HEK293 (cell line): ENCODE measurements around the gene FCRL1.

Source experiments
- ZNF175 ChIP-seq: fragments of 450-650 bp; formaldehyde crosslinking; IDR thresholded peaks from 2 replicates; pipeline ENCODE4 v1.5.1; 2016; ENCODE audit warnings: missing biosample characterization, missing genetic modification characterization
- ZNF423 ChIP-seq: fragments of 450-650 bp; formaldehyde crosslinking; IDR thresholded peaks from 2 replicates; pipeline ENCODE4 v1.5.1; 2016; ENCODE audit warnings: missing biosample characterization, missing genetic modification characterization
- TF ChIP-seq, protein P1 (sequence below): fragments of 450-650 bp; formaldehyde crosslinking; IDR thresholded peaks from 2 replicates; pipeline ENCODE4 v1.5.1; 2016; ENCODE audit warnings: missing biosample characterization, missing genetic modification characterization

GRCh38 chr1:157829210-157829609 lies 9.3 kb upstream of the FCRL1 start:
- TF ChIP-seq ZNF423 (tag by site-specific recombination) (no peak), ZNF175 (tag by site-specific recombination) (no peak)
- TF ChIP-seq, protein P1, sequence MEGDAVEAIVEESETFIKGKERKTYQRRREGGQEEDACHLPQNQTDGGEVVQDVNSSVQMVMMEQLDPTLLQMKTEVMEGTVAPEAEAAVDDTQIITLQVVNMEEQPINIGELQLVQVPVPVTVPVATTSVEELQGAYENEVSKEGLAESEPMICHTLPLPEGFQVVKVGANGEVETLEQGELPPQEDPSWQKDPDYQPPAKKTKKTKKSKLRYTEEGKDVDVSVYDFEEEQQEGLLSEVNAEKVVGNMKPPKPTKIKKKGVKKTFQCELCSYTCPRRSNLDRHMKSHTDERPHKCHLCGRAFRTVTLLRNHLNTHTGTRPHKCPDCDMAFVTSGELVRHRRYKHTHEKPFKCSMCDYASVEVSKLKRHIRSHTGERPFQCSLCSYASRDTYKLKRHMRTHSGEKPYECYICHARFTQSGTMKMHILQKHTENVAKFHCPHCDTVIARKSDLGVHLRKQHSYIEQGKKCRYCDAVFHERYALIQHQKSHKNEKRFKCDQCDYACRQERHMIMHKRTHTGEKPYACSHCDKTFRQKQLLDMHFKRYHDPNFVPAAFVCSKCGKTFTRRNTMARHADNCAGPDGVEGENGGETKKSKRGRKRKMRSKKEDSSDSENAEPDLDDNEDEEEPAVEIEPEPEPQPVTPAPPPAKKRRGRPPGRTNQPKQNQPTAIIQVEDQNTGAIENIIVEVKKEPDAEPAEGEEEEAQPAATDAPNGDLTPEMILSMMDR (tag by site-specific recombination), result no peak
